Measurements from ENCODE around the gene MYO7A. TPM values are rescaled to one million over a fixed set of nuclear protein-coding genes. Genes with fewer than 3 reads are reported as not detected.

The MYO7A gene
- total RNA-seq, 1 donor from 2014 or later = 11.6 TPM

DNA sequence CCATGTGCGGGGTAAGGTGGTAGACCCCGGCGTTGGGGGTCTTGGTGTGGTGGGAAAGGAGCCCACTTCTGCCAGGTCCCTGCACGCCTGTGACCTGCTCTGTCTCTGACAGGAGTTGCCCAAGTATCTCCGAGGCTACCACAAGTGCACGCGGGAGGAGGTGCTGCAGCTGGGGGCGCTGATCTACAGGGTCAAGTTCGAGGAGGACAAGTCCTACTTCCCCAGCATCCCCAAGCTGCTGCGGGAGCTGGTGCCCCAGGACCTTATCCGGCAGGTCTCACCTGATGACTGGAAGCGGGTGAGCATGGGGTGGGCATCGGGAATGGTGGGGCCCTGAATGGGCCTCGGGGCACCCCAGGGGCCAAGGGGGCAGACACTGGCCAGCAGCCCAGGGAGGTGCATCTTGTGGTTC is 83.0 kb downstream of the MYO7A start:
- DNase-seq = peak; percentile 12
- Mint-ChIP-seq H3K9me3 (ENCODE audit: unreplicated experiment) (peaks cover 8% of the 10 kb centered on the region), H3K27me3 (ENCODE audit: unreplicated experiment) (peaks cover 15% of the 10 kb centered on the region), H3K36me3 (ENCODE audit: unreplicated experiment) (no peaks in the 10 kb centered on the region), H3K4me3 (ENCODE audit: unreplicated experiment) (no peak overlapping the region), H3K27ac (ENCODE audit: unreplicated experiment) (no peak overlapping the region), H3K4me1 (ENCODE audit: low read depth, unreplicated experiment) (no peaks in the 10 kb centered on the region)
- TF ChIP-seq, protein P1, sequence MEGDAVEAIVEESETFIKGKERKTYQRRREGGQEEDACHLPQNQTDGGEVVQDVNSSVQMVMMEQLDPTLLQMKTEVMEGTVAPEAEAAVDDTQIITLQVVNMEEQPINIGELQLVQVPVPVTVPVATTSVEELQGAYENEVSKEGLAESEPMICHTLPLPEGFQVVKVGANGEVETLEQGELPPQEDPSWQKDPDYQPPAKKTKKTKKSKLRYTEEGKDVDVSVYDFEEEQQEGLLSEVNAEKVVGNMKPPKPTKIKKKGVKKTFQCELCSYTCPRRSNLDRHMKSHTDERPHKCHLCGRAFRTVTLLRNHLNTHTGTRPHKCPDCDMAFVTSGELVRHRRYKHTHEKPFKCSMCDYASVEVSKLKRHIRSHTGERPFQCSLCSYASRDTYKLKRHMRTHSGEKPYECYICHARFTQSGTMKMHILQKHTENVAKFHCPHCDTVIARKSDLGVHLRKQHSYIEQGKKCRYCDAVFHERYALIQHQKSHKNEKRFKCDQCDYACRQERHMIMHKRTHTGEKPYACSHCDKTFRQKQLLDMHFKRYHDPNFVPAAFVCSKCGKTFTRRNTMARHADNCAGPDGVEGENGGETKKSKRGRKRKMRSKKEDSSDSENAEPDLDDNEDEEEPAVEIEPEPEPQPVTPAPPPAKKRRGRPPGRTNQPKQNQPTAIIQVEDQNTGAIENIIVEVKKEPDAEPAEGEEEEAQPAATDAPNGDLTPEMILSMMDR (IDR thresholded peaks at IDR 0.05; ENCODE audit: partially characterized antibody, unreplicated experiment) = no peak

DNA sequence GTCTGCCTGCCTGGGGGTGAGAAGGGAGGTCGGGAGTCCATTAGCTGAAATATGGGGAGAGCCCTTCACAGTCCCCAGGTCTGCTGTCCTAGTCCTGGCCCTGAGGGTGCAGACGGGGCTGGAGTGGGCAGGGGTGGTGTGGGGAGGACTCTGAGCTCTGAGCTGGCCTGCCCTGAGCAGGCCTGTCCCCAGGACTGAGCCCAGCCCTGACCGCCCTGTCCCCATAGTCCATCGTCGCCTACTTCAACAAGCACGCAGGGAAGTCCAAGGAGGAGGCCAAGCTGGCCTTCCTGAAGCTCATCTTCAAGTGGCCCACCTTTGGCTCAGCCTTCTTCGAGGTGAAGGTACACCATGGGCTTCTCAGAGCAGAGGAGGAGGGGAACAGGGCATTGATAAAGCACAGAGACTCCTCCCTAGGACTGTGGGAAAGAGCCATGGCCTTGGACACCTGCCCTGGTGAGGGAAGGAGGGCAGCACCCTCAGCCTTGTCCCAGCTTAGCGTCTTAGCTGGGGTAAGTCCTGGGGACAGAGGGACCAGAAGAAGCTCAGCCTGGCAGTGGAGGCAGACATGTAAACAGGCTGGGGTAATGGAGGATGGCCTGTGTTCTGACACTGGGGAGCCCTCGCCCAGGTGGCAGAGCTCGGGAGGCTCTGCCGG is 83.7 kb downstream of the MYO7A start:
- TF ChIP-seq, protein P1 (IDR thresholded peaks at IDR 0.05; ENCODE audit: partially characterized antibody, unreplicated experiment) = no peak
- H3K4me3 Mint-ChIP-seq (ENCODE audit: unreplicated experiment) = no peak overlapping the region
- H3K27me3 Mint-ChIP-seq (ENCODE audit: unreplicated experiment) = peaks cover 12% of the 10 kb centered on the region
- no peak for DNase-seq
- no peak overlapping the region for H3K27ac Mint-ChIP-seq (ENCODE audit: unreplicated experiment)
- H3K36me3 Mint-ChIP-seq (ENCODE audit: unreplicated experiment) = no peaks in the 10 kb centered on the region
- H3K9me3 Mint-ChIP-seq (ENCODE audit: unreplicated experiment) = peaks cover 8% of the 10 kb centered on the region
- no peaks in the 10 kb centered on the region for H3K4me1 Mint-ChIP-seq (ENCODE audit: low read depth, unreplicated experiment)

DNA sequence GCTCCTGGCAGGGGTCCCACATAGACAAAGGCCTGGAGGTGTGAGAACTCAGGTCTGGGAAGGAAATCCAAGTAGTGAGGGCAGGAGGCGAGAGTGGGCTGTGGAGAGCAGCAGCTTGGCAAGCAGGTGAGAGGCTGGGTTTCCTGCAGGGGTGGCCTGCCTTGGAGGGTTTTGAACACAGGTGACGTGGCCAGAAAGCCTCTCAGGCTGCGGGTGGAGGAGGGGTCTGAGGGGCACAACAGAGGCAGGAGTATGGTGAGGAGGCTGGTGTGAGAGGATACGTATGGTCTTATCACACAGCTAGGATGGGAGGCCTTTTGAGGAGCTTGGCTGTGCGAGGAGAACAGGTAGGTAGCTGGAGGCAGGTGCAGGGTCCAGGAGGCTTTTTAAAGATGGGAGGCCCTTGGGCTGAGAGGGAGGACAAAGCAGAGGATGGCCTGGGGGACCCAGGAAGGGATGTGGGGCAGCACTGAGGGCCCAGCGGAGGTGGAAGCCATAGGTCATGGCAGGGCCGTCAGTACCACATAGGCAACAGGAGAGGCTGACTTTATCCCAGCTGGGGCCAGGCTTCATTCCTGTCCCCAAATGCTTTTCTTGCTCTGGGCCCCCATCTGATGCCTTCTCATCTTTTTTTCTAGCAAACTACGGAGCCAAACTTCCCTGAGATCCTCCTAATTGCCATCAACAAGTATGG is 84.4 kb downstream of the MYO7A start:
- TF ChIP-seq, protein P1 (IDR thresholded peaks at IDR 0.05; ENCODE audit: partially characterized antibody, unreplicated experiment) = no peak
- no peak overlapping the region for H3K27ac Mint-ChIP-seq (ENCODE audit: unreplicated experiment)
- no peak overlapping the region for H3K4me3 Mint-ChIP-seq (ENCODE audit: unreplicated experiment)
- peaks cover 8% of the 10 kb centered on the region for H3K9me3 Mint-ChIP-seq (ENCODE audit: unreplicated experiment)
- no peaks in the 10 kb centered on the region for H3K4me1 Mint-ChIP-seq (ENCODE audit: low read depth, unreplicated experiment)
- peaks cover 12% of the 10 kb centered on the region for H3K27me3 Mint-ChIP-seq (ENCODE audit: unreplicated experiment)
- H3K36me3 Mint-ChIP-seq (ENCODE audit: unreplicated experiment) = no peaks in the 10 kb centered on the region
- DNase-seq = peak; percentile 11

DNA sequence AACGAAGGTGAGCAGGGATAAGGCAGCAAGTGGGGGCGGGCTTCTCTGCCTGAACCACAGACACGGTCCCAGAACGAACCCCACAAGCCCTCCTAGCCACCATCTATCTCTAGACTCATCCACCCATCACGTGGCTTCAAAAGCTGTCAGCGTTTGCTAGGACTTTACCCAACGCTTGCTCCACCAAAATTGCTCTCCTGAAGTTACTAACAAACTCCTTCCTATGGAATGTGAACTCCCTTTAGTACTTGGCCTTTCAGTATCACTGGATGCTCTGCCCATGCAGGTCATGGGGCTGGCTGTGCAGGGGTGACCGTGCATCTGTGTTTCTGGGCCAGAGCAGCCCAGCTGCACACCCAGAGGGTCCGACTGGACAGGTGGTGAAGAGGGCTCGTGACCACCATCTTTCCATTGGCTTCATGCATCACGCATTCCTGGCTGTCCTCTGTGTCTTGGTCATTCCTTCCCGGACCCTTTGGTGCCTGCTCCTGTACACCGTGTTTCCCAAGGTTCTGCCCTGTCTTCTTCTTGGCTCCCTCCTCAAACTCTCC is 85.1 kb downstream of the MYO7A start:
- DNase-seq = no peak
- Mint-ChIP-seq H3K4me3 (ENCODE audit: unreplicated experiment) (no peak overlapping the region), H3K27ac (ENCODE audit: unreplicated experiment) (no peak overlapping the region), H3K27me3 (ENCODE audit: unreplicated experiment) (peaks cover 12% of the 10 kb centered on the region), H3K36me3 (ENCODE audit: unreplicated experiment) (no peaks in the 10 kb centered on the region), H3K4me1 (ENCODE audit: low read depth, unreplicated experiment) (no peaks in the 10 kb centered on the region), H3K9me3 (ENCODE audit: unreplicated experiment) (peaks cover 8% of the 10 kb centered on the region)
- TF ChIP-seq, protein P1 (IDR thresholded peaks at IDR 0.05; ENCODE audit: partially characterized antibody, unreplicated experiment) = no peak

Data from glutamatergic neuron (in vitro differentiated cells).